NCI-H748 (cell line): ENCODE measurements around the gene MEIS3.
A peak's percentile ranks its signal among the peaks of the same experiment; 100 is the strongest.

ENCODE experiments used
- DNase-seq: peaks from one replicate; lab custom pipeline; 2025; ENCODE audit not compliant: unreplicated experiment; lab: John Stamatoyannopoulos, UW

Gene MEIS3

DNA sequence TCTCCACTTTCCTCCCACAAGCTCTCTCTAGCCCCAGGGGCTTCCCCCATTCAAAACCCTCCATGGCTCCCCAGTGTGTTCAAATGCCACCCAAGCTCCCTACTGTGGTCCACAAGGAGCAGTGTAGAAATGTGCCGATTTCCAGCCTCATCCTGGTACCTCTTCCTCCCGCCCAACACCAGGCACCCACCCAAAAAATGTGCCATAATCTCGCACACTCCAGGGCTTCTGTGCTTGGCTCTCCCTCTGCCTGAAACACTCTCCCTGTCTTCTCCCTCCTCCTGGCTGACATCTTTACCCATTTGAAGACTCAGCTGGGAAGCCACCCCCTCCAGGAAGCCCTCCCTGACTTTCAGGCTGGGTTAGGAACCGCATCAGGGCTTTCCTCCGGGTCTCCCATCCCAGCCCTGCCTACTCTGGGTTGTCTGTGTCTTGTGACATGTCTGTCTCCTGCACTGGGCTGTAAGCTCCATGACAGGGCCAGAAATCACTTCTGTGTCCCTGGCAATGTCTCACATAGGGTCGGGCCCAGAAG, 16.6 kb upstream of the MEIS3 start:
- DNase-seq, result no peak

DNA sequence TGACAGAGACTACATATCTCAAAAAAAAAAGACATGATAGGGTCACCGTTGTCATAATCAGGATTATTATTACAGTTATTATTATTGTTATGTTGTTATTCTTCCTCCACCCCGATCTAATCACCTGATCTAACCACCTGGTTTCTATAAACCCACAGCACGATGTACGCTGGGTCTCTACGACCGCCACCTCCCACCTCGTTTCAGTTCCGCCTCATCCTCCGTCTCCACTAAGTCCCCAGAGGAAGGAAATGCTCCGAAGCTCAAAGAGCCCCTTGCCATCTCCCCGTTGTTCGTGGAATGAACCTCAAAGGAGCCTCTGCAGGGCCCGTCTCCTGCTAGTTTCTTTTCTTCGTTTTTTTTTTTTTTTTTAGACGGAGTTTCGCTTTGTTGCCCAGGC, 15.9 kb upstream of the MEIS3 start:
- DNase-seq, result no peak

DNA sequence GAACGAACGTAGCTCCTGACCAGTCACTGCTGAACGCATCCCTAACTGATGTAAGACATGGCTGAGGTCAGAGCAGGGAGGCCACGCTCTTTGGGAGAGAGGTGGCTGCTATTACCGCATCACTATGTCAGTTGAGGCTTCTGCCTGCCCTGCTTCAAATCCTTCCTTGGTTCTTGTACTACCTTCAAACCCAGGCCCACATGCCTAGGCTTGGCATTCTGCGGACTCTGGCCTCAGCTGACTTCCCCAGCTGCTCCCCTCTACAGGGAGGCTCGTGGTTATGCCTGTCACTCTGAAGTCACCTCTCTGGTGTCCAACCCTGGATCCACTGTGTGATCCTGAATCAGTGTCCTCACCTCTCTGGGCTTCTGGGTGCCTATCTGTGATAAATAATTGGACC, 14.8 kb upstream of the MEIS3 start:
- no peak for DNase-seq

GRCh38 chr19:47433121-47433520, 13.8 kb upstream of the MEIS3 start:
- no peak for DNase-seq

DNA sequence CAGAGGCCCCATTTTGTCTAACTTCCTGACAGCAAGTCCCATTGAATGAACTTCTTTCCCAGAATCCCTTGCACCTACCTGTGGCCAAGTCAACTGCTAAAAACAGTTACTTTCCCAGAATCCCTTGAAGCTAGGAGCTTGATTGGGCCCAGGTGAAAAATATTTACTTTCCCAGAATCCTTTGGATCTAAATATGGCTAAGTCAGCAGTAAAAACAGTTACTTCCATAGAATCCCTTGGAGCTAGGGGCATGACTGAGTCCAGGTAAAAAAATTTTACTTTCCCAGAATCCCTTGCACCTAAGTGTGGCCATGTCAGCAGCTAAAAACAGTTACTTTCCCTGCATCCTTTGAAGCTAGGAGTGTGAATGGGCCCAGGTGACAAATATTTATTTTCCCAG, 13.2 kb upstream of the MEIS3 start:
- no peak for DNase-seq

DNA sequence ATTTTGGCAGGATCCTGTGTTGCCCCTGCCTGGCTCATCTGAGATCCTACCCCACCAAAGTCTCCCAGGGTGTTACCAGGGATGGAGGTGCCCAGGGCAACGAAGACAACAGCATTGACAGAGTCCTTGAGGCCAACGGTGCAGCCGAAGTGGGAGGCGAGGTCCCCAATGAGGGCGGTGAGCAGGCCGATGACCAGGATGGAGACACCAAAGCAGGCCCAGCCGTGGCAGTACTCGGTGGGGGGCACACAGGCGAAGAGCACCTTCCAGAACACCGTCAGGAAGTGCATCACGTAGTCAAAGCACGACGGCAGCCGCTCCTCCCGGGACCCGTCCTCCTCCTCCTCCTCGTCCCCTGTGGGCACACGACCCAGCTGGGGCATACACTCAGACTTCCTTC, 12.8 kb upstream of the MEIS3 start:
- no peak for DNase-seq

GRCh38 chr19:47430041-47430802, 10.9 kb upstream of the MEIS3 start:
- DNase-seq, result no peak

DNA sequence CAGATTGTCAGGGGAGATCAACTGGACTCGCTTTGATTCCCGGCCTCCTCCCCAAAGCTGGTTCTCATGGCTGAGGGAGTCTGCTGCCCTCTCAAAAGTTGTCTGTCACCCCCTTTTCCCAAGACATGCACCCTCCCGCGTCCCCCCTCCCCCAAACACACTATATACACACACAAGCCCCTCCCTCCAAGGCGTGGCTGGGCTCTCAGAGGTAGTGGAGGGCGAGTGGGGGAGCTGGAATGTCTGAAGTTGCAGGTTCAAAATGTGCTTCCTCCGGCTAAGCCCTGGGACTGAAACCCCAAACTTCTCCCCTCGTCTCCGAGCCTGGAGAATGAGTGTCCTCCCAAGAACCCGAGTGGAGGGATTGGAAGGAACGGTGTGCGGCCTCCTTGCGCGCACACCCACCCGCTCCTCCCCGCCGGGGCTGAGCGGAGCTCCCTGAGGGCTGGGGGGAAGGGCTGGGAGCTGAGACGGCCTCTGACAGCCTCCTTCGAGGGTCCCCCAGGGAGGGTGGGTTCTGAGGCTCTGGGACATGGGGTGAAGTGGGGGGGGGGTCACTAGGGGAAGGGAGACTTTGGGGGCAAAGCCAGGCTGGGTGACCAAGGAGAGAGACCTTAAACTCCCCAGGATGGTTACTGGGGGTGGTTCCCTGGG, 9.9 kb upstream of the MEIS3 start:
- no peak for DNase-seq

DNA sequence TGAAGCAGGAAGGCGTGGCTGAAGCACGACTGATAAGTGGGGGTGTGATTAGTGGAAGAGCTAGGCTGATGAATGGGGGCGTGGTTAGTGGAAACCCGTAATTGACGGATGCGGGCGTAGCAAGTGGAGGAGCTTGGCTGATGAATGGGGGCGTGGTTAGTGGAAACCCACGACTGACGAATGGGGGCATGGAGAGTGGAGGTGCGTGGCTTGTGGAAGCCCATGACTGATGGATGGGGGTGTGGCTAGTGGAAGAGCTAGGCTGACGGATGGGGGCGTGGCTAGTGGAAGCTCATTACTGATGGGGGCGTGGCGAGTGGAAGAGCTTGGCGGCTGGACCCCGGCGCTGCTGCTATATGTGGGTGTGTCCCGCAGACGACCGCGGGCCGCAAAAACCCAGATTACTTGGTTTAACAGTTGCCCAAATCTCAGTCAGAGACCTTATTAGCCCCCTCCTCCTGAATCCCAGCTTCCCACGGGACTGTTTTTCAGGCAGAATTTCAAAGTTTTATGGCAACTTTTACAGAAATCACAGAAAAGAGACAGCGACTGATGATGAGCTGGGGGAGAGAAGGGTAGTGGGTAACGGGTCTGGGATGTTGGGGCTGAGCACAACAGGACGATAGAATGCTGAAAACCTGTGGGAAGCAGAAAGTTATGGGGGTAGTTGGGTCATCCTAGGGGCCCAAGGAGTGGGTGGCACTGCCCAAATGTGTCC, 9.0 kb upstream of the MEIS3 start:
- DNase-seq, result peak; percentile 100

DNA sequence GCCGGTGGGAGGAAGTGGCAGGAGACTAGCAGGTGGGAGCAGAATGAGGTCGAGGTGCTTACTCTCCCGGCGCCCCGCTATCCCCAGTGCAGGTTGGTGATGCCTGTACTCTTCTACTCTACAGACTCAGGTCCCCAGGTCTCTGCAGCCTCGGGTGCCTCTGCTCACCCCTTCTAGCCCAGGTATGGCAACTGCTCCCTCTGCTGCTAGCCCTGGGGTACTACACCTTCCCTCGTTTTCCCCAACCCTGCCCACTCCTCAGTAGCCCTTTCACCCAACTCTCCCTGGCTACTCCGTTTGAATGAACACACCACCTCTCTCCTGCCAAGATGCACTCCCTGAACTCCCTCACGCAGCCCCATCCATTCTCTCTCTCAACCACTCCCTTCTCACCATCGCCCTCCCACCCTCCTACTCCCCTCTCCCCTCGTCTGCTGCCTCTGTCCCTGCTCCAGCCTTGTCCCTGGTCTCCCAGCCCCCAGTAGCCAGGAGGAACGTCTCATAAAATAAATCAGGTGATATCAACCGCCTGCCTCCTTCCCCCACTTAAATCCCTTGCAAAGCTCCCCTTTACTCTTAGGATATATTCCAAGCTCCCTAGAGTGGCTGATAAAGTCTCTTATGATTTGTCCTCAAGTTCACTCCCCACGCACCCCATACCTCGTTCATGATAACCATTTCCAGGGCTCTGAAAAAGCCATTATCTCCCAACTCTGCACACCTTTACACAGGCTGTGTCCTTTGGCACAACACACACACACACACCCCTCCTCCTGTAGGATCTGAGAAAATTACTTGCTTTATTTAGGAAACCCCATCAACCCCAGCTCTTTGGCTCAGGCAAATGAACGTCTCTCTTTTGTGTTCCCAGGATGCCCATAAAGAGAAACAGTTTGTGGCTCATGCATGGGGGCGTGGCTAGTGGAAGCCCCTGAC, 8.2 kb upstream of the MEIS3 start:
- DNase-seq, result peak; percentile 89

GRCh38 chr19:47423203-47423882, 4.0 kb upstream of the MEIS3 start:
- peak; percentile 20 for DNase-seq

DNA sequence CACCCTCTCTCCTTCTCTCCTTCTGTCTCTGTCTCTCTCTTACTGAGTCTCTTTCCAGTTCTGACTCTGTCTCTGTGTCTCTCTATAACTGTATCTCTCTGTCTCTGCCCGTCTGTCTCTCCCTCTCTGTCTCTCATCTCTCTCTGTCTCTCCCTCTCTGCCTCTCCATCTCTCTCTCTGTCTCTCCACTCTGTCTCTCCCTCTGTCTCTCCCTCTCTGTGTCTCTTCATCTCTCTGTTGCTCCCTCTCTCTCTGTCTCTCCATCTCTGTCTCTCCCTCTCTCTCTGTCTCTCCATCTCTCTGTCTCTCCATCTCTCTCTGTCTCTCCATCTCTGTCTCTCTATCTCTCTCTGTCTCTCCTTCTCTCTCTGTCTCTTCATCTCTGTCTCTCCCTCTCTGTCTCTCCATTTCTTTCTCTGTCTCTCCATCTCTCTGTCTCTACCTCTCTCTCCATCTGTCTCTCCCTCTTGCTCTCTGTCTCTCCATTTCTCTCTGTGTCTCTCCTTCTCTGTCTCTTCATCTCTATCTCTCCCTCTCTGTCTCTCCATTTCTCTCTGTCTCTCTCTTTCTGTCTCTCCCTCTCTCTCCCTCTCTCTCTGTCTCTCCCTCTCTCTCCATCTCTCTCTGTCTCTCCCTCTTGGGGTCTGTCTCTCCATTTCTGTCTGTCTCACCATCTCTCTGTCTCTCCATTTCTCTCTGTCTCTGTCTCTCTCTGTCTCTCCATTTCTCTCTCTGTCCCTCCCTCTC, 3.3 kb upstream of the MEIS3 start:
- DNase-seq, result no peak

- DNase-seq, result peak; percentile 71
Measured at GRCh38 chr19:47421844-47422395, 2.6 kb upstream of the MEIS3 start.

DNA sequence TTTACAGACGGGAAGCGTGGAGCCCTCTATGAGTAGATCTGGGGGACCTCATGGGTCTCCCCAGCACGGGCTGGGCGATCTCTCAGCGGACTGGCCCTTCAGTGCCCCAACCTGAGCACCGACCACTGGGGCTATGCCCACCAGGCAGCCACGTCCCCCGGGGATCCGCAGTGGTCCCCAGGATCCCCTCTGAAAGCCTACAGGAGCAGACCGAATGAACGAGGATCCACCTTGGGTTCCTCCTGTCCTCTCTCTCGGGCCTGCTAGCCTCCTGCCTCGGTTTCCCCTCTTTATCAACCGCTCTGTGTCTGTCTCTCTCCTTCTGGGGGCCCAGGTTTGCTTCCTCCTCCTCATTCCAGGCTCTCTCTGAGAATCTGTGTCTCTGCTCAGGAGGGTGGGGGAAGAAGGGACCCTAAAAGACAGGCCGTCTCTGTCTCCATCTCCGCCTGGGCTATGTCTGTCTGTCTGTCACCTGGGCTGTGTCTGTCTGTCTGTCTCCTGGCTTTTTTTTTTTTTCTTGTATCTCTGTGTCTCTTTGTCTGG, 2.0 kb upstream of the MEIS3 start:
- DNase-seq, result no peak

DNA sequence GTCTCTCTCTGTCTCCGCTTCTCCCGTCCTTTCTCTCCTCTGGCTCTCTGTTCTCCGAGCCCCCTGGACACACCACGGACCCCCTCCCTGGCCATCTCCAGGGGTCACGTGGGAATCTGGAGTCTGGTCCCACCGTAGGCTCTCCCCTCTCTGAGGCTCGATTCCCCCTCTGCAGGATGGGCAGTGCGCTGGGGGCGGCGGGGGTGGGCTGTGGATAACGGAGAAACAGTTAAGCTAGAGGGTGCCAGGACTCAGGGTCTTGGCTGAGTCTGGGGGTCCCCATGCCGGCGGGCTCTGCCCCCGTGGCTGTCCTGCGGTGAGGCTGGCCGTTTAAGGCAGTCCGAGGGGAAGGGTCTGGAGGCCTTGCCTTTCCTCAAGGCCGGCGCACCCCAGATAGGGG, 462 bp upstream of the MEIS3 start:
- no peak for DNase-seq

DNA sequence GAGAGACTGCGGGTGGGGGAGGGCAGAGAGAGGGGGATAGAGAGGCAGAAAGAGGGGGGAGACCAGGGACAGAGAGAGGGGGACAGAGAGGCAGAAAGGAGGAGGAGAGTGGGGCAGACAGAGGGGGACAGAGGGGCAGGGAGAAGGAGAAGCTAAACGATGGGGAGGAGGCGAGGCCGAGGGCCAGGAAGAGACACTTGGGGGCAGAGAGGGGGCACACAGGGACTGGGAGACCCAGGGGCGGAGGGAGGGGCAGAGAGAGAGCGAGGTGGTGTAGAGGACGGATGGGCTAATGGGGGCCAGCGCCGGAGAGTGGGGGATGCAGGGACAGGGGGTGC, 666 bp downstream of the MEIS3 start:
- no peak for DNase-seq

DNA sequence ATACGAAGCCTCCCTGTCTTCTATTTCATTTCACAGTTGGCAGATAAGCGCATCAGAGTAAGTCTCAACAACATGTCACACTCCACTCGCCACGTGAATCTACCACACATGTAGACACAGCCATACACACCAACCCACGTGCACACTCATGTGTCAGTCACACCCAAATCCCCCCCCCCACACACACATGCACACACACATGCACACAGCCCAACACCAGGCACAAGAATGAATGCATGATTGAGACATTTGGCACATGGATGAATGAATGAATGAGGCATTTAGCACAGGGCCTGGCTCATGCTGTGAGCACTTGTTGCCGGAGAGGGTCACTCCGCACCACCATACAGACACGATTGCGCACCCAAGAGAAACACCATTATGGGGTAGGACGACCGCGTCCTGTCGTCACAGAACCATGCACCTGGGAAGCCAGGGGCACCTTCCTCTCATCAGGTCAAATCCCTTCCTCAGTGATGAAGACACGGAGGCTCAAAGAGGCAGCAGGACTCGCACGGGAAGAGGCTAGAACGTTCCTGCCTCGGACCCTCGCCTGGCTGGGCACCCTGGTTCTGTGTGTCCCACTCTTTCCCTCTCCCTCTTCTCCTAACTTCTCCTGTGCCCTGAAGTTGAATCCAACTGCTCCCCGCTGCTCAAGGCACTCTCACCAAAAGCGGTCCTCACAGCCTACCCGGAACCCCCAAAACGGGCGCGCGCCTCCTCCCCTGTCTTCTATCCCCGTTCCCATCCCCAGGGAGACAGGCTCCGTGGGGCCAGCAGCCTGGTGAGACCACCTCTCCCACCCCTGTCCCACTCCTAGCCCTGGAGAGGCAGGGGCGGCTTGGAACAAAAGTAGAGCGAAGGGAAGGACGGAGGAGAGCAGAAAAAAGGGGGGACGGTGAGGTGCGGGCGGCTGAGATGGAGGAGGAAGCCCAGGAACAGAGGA, 1.3 kb downstream of the MEIS3 start:
- DNase-seq, result peak; percentile 37
